T-cell (primary cell): ENCODE measurements around the gene COL4A3. TPM values are rescaled to one million over a fixed set of nuclear protein-coding genes. Genes with fewer than 3 reads are reported as not detected.

ENCODE experiments used
- ATAC-seq, 4 experiments: fragments of 200-7000 bp in 3 of 4; fragments of 150-1000 bp in 1 of 4; cut with Tn5 transposase; replicated peaks in 1 of 4; 1 replicate in 3 of 4; 2 replicates in 1 of 4; pipeline ENCODE4 v1.10.0; 2021; ENCODE audit warnings: moderate library complexity in 3 of 4, mild to moderate bottlenecking in 2 of 4, moderate number of reproducible peaks in 1 of 4
- CTCF ChIA-PET, 2 donors: fragments of 300-600 bp; sonication (Branson Sonifier 250); formaldehyde crosslinking; loops; one replicate each; lab custom pipeline; 2022; ENCODE audit warnings: antibody characterized with exemption in 2 of 2; lab: Charles Lee
- POLR2A ChIA-PET, 2 donors: fragments of 300-600 bp; sonication (Branson Sonifier 250); formaldehyde crosslinking; loops; one replicate each; lab custom pipeline; 2022; ENCODE audit warnings: antibody characterized with exemption in 2 of 2; lab: Charles Lee
- DNase-seq, 35 experiments: peaks; one replicate each; pipeline versions ENCODE4 v3.0.0 to v3.0.0-alpha.2; 2013 to 2023
- H3K27ac ChIP-seq: one replicate; pipeline ENCODE4 v1.5.1; 2013; ENCODE audit warnings: low read length
- H3K27me3 ChIP-seq, 2 experiments: replicated peaks in 1 of 2; 1 replicate in 1 of 2; 2 replicates in 1 of 2; pipeline versions ENCODE4 v1.6.1 to v1.7.0; 2013; ENCODE audit warnings: low read length in 1 of 2, mixed read lengths in 1 of 2; ENCODE audit not compliant: control insufficient read depth in 2 of 2, insufficient read depth in 2 of 2; ENCODE audit errors: extremely low read depth in 1 of 2
- H3K36me3 ChIP-seq, 2 donors: 1 replicate in 1 of 2; 2 replicates in 1 of 2; pipeline versions ENCODE4 v1.6.1 to v1.7.0; 2013; ENCODE audit warnings: low read length in 1 of 2; ENCODE audit not compliant: control insufficient read depth in 2 of 2, insufficient read depth in 1 of 2; ENCODE audit errors: extremely low read depth in 1 of 2
- H3K4me1 ChIP-seq, 2 experiments: 1 replicate in 1 of 2; 2 replicates in 1 of 2; pipeline versions ENCODE4 v1.6.1 to v1.7.0; 2013; ENCODE audit warnings: low read length in 2 of 2, mixed read lengths in 1 of 2; ENCODE audit not compliant: insufficient read depth in 2 of 2, control insufficient read depth in 1 of 2; ENCODE audit errors: extremely low read depth in 1 of 2
- H3K4me3 ChIP-seq, 2 donors: 1 replicate in 1 of 2; 2 replicates in 1 of 2; pipeline versions ENCODE4 v1.5.1 to v1.7.0; 2013; ENCODE audit warnings: mild to moderate bottlenecking in 2 of 2, low read length in 1 of 2, moderate library complexity in 1 of 2; ENCODE audit not compliant: control insufficient read depth in 1 of 2; ENCODE audit errors: extremely low read depth in 1 of 2
- H3K9me3 ChIP-seq: 2 replicates; pipeline ENCODE4 v1.7.0; 2013
- H3K27ac Mint-ChIP-seq, 2 donors: one replicate each; pipeline ENCODE4 v1.8.0; 2020 to 2021; ENCODE audit warnings: mild to moderate bottlenecking in 2 of 2, mixed read lengths in 2 of 2
- H3K27me3 Mint-ChIP-seq, 2 donors: one replicate each; pipeline ENCODE4 v1.8.0; 2021 to 2022; ENCODE audit warnings: mixed read lengths in 2 of 2
- H3K36me3 Mint-ChIP-seq: one replicate; pipeline ENCODE4 v1.8.0; 2021; ENCODE audit warnings: mixed read lengths
- H3K4me1 Mint-ChIP-seq, 3 donors: one replicate each; pipeline ENCODE4 v1.8.0; 2020 to 2022; ENCODE audit warnings: mixed read lengths in 3 of 3, mild to moderate bottlenecking in 1 of 3
- H3K4me3 Mint-ChIP-seq, 3 donors: one replicate each; pipeline ENCODE4 v1.8.0; 2020 to 2022; ENCODE audit warnings: mild to moderate bottlenecking in 3 of 3, mixed read lengths in 3 of 3, moderate library complexity in 3 of 3
- H3K9me3 Mint-ChIP-seq, 3 donors: one replicate each; pipeline ENCODE4 v1.8.0; 2020 to 2022; ENCODE audit warnings: mixed read lengths in 3 of 3
- WGBS: methylation state at CpG from one replicate; pipeline ENCODE4 v1.1.5; 2013; ENCODE audit warnings: missing lambda C conversion rate; ENCODE audit not compliant: insufficient coverage; 5-methylcytosine and 5-hydroxymethylcytosine counted together
- total RNA-seq, 35 experiments: library from RNA in 6 of 35; stranded (reverse) in 6 of 35; fragments of 120-200 nt in 1 of 35; gene quantifications; one replicate each; pipeline versions ENCODE4 v1.2.1 to v1.2.4 and lab custom pipeline; 2013 to 2026

Gene COL4A3
- total RNA-seq, 5 donors from 2014 or later (not counting 1 experiment from before 2014, with no cell fraction given), result 0.35 to 0.65 (median 0.56) TPM

DNA sequence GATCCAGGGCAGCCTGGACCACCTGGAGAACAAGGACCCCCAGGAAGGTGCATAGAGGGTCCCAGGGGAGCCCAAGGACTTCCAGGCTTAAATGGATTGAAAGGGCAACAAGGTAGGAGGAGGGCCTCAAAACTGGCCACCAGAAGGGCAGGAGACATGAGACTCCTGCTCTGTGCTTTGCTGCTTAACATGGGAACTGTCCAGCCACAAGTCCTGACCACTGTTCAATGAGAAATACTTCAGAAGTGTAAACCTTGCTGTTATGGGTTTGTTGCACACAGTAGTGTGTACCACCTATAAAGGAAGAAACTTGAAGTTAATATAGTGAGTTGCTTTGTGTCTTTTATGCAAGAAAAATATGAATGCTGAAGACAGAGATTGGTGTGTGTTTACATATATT, 116.5 kb downstream of the COL4A3 start:
- H3K9me3 ChIP-seq, result no peaks in the 10 kb centered on the region
- H3K4me1 ChIP-seq, result no peaks in the 10 kb centered on the region
- H3K4me1 Mint-ChIP-seq, result no peaks in the 10 kb centered on the region
- ATAC-seq, result no peak
- no peak overlapping the region for H3K4me3 Mint-ChIP-seq
- peaks cover 0 to 2% of the 10 kb centered on the region in 2 experiments for H3K27me3 ChIP-seq
- H3K36me3 ChIP-seq, result no peaks in the 10 kb centered on the region
- H3K27ac Mint-ChIP-seq, result no peak overlapping the region
- CTCF ChIA-PET, result no interaction called here
- H3K9me3 Mint-ChIP-seq, result peaks cover 0 to 12% (median 3%) of the 10 kb centered on the region in 3 donors
- no peak overlapping the region for H3K27ac ChIP-seq
- DNase-seq, result no peak
- no peaks in the 10 kb centered on the region for H3K36me3 Mint-ChIP-seq
- no peak overlapping the region for H3K4me3 ChIP-seq
- no peaks in the 10 kb centered on the region for H3K27me3 Mint-ChIP-seq
- POLR2A ChIA-PET, result no interaction called here

DNA sequence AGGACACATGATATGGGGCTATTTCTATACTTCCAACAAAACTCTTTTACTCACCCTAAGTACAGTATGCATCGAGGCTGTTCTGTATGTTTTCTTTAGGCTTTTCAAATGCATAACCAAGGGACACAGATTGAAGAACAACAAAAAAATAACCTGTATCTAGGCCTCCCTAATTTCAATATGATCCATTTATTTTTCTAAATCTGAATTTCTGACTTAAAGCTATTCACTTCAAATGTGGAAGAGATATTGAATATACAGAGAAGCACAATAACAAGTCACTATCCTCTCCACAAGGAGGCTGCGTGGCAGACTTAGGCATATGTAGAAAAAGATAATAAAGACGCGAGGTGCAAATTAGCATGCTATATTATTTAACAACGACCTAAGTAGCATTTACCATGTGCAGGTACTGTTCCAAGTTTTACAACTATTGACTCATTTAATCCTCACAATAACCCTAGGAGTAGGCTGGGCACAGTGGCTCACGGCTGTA, 121.4 kb downstream of the COL4A3 start:
- 67% methylated on average over 1 of the region's 6 CpGs for WGBS
- Mint-ChIP-seq H3K36me3 (no peaks in the 10 kb centered on the region), H3K27me3 (peaks cover 0 to 6% of the 10 kb centered on the region in 2 donors), H3K9me3 (peaks cover 0 to 12% (median 3%) of the 10 kb centered on the region in 3 donors), H3K4me3 (no peak overlapping the region), H3K27ac (no peak overlapping the region), H3K4me1 (no peaks in the 10 kb centered on the region)
- ChIA-PET POLR2A (no interaction called here), CTCF (interaction anchor here in 1 of 2 donors (0.7 kb wide), 1 partner anchor 145 kb away, joined by 3 read pairs; no protein-coding TSS in a partner anchor)
- no peaks in the 10 kb centered on the region for H3K36me3 ChIP-seq
- H3K9me3 ChIP-seq, result no peaks in the 10 kb centered on the region
- ATAC-seq (no peak), DNase-seq (no peak)
- H3K4me1 ChIP-seq, result no peaks in the 10 kb centered on the region
- H3K4me3 ChIP-seq, result no peak overlapping the region
- H3K27ac ChIP-seq, result no peak overlapping the region
- no peaks in the 10 kb centered on the region for H3K27me3 ChIP-seq

DNA sequence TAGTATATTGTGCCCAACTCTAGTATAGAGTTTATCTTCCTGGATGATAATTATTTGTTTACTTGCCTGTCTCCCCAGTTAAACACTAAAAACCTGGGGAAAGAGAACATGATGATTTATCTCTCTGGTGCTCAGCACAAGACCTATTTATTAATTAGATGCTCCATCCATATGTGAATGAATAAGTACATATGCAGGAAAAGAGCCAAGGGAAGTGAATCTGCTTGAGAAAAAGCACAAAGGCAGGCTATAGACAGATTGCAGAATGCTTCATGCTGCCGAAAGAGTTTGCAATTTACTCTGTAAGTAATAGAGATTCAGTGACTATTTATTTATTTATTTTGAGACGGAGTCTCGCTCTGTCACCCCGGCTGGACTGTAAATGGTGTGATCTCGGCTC, 123.3 kb downstream of the COL4A3 start:
- DNase-seq (no peak), ATAC-seq (no peak)
- Histone ChIP-seq H3K9me3 (no peaks in the 10 kb centered on the region), H3K27me3 (no peaks in the 10 kb centered on the region), H3K4me3 (no peak overlapping the region), H3K27ac (no peak overlapping the region), H3K4me1 (no peaks in the 10 kb centered on the region), H3K36me3 (no peaks in the 10 kb centered on the region)
- CTCF ChIA-PET, result interaction anchor here in 1 of 2 donors (0.7 kb wide), 1 partner anchor 21 kb away, joined by 3 read pairs; no protein-coding TSS in a partner anchor
- no peak overlapping the region for H3K27ac Mint-ChIP-seq
- H3K36me3 Mint-ChIP-seq, result no peaks in the 10 kb centered on the region
- 94% methylated on average over 5 of the region's 5 CpGs for WGBS
- H3K4me1 Mint-ChIP-seq, result no peaks in the 10 kb centered on the region
- peaks cover 0 to 5% (median 2%) of the 10 kb centered on the region in 3 donors for H3K9me3 Mint-ChIP-seq
- no peak overlapping the region for H3K4me3 Mint-ChIP-seq
- POLR2A ChIA-PET, result interaction anchor here in 1 of 2 donors (0.7 kb wide), 1 partner anchor 1379 kb away, joined by 3 read pairs; no protein-coding TSS in a partner anchor
- H3K27me3 Mint-ChIP-seq, result peaks cover 0 to 6% of the 10 kb centered on the region in 2 donors

DNA sequence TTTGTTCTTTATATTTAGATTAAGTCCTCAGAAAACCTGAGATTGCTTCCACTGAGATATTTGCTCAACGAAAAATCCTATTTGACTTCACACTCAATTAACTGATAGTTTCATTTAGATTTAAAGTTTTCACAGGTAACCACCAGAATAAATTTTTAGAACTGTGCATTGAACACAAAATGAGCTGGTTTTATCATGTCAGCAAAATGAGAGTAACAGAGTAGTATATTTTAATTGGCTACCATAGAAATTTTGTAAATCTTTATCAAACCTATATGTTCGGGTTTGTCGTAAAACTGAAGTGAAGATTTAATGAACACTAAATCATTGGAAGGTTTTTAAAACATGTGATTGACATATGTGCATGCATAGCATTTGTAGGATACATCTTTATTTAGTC, 127.9 kb downstream of the COL4A3 start:
- no peaks in the 10 kb centered on the region for H3K4me1 ChIP-seq
- no peak overlapping the region for H3K4me3 Mint-ChIP-seq
- H3K36me3 Mint-ChIP-seq, result no peaks in the 10 kb centered on the region
- H3K9me3 Mint-ChIP-seq, result no peaks in the 10 kb centered on the region
- CTCF ChIA-PET, result no interaction called here
- no peaks in the 10 kb centered on the region for H3K4me1 Mint-ChIP-seq
- DNase-seq (no peak), ATAC-seq (no peak)
- no peak overlapping the region for H3K27ac Mint-ChIP-seq
- no peaks in the 10 kb centered on the region for H3K27me3 ChIP-seq
- POLR2A ChIA-PET, result no interaction called here
- no peak overlapping the region for H3K4me3 ChIP-seq
- WGBS, result no CpG with 5 or more reads among the region's 3 CpGs
- H3K27me3 Mint-ChIP-seq, result peaks cover 0 to 5% of the 10 kb centered on the region in 2 donors
- H3K27ac ChIP-seq, result no peak overlapping the region
- no peaks in the 10 kb centered on the region for H3K36me3 ChIP-seq
- no peaks in the 10 kb centered on the region for H3K9me3 ChIP-seq

DNA sequence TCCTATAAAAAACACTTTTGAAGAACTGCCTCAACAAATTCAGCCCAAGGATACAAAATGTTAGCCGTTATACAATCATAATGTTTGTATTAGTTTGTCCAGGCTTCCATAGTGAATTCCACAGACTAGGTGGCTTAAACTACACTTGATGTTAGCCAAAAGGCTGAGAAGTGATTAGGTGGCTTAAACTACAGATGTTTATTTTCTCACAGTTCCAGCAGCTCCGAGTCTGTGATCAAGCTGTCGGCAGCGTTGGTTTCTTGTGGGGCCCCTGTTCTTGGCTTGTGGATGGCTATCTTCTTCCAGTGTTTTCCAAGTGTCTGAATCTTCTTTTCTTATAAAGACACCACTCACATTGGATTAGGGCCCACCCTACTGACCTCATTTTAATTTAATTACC, 129.1 kb downstream of the COL4A3 start:
- H3K4me1 ChIP-seq, result no peaks in the 10 kb centered on the region
- Mint-ChIP-seq H3K4me3 (no peak overlapping the region), H3K27ac (no peak overlapping the region), H3K9me3 (no peaks in the 10 kb centered on the region), H3K36me3 (no peaks in the 10 kb centered on the region), H3K4me1 (no peaks in the 10 kb centered on the region), H3K27me3 (no peaks in the 10 kb centered on the region)
- H3K27ac ChIP-seq, result no peak overlapping the region
- no peak overlapping the region for H3K4me3 ChIP-seq
- ATAC-seq (no peak), DNase-seq (no peak)
- POLR2A ChIA-PET, result no interaction called here
- no CpG with 5 or more reads among the region's 4 CpGs for WGBS
- no peaks in the 10 kb centered on the region for H3K36me3 ChIP-seq
- H3K27me3 ChIP-seq, result no peaks in the 10 kb centered on the region
- no peaks in the 10 kb centered on the region for H3K9me3 ChIP-seq
- CTCF ChIA-PET, result no interaction called here

DNA sequence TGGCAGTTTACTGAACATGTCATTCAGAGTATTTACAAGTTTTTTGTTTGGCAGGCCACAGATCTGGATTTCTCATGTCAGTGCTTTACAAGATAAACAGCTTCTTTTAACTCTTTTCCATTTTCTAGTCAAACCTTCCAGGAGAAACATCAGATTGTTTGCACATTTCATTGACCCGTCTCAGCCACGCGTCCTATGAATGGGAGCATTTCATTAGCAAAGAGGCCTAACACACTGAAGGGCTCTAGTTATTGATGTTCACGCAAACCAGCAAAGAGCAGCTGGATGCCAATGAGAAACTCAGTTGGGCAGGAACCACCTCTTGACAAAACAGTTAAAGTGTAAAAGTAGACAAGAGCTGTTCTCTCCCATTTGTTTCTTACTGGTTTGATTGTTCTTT, 131.4 kb downstream of the COL4A3 start:
- Histone ChIP-seq H3K9me3 (no peaks in the 10 kb centered on the region), H3K4me1 (no peaks in the 10 kb centered on the region), H3K4me3 (no peak overlapping the region), H3K27me3 (no peaks in the 10 kb centered on the region), H3K27ac (no peak overlapping the region), H3K36me3 (no peaks in the 10 kb centered on the region)
- Mint-ChIP-seq H3K9me3 (no peaks in the 10 kb centered on the region), H3K27ac (no peak overlapping the region), H3K27me3 (no peaks in the 10 kb centered on the region), H3K4me1 (no peaks in the 10 kb centered on the region), H3K4me3 (no peak overlapping the region), H3K36me3 (no peaks in the 10 kb centered on the region)
- DNase-seq (no peak), ATAC-seq (no peak)
- ChIA-PET CTCF (no interaction called here), POLR2A (no interaction called here)
- 100% methylated on average over 3 of the region's 4 CpGs for WGBS
